Inferior parietal cortex (tissue), 1 donor: Measurements from ENCODE around the gene REPS2.

ENCODE experiments used
- DNase-seq: peaks from one replicate; pipeline ENCODE4 v3.0.0-alpha.2; 2016; ENCODE audit errors: extremely low spot score

REPS2 gene

GRCh38 chrX:17000751-17001150 is 54.3 kb downstream of the REPS2 start:
- DNase-seq, result no peak

GRCh38 chrX:17005712-17006368 is 59.4 kb downstream of the REPS2 start:
- no peak for DNase-seq

- DNase-seq, result no peak
Observed at GRCh38 chrX:17007134-17007768, 60.8 kb downstream of the REPS2 start.

- no peak for DNase-seq
Observed at GRCh38 chrX:17009856-17010625, 63.6 kb downstream of the REPS2 start.

GRCh38 chrX:17012465-17012864 is 66.0 kb downstream of the REPS2 start:
- DNase-seq, result no peak

GRCh38 chrX:17014216-17014615 is 67.8 kb downstream of the REPS2 start:
- DNase-seq, result no peak

GRCh38 chrX:17017134-17017533 is 70.7 kb downstream of the REPS2 start:
- no peak for DNase-seq

GRCh38 chrX:17020356-17020755 is 73.9 kb downstream of the REPS2 start:
- DNase-seq, result no peak

GRCh38 chrX:17020851-17021821 is 74.7 kb downstream of the REPS2 start:
- DNase-seq, result peak; percentile 35

GRCh38 chrX:17021851-17022604 is 75.6 kb downstream of the REPS2 start:
- peak; percentile 32 for DNase-seq

GRCh38 chrX:17023661-17024060 is 77.2 kb downstream of the REPS2 start:
- no peak for DNase-seq

- no peak for DNase-seq
Observed at GRCh38 chrX:17024886-17025285, 78.4 kb downstream of the REPS2 start.

- no peak for DNase-seq
Observed at GRCh38 chrX:17025621-17026302, 79.3 kb downstream of the REPS2 start.

- DNase-seq, result no peak
Observed at GRCh38 chrX:17027931-17028330, 81.5 kb downstream of the REPS2 start.

- no peak for DNase-seq
Observed at GRCh38 chrX:17028356-17028755, 81.9 kb downstream of the REPS2 start.

GRCh38 chrX:17030092-17030491 is 83.6 kb downstream of the REPS2 start:
- no peak for DNase-seq

GRCh38 chrX:17030580-17031270 is 84.3 kb downstream of the REPS2 start:
- DNase-seq, result no peak

- no peak for DNase-seq
Observed at GRCh38 chrX:17031827-17032226, 85.4 kb downstream of the REPS2 start.

GRCh38 chrX:17032351-17032750 is 85.9 kb downstream of the REPS2 start:
- DNase-seq, result no peak

GRCh38 chrX:17033225-17033624 is 86.8 kb downstream of the REPS2 start:
- no peak for DNase-seq
